PC-3 (cell line): ENCODE measurements around the gene CD99L2.

Experiments used
- CTCF ChIP-seq: fragments of 300-600 bp; sonication (generic); conservative IDR thresholded peaks from 2 replicates; pipeline ENCODE4 v1.5.1; 2017; ENCODE audit warnings: antibody characterized with exemption, low read depth, mild to moderate bottlenecking, low read length
- EZH2 ChIP-seq: fragments of 300-600 bp; sonication (generic); IDR thresholded peaks from one replicate; pipeline ENCODE4 v1.6.1; 2017; ENCODE audit warnings: antibody characterized with exemption, mild to moderate bottlenecking, low read length; ENCODE audit not compliant: unreplicated experiment
- EZH2phosphoT487 ChIP-seq: fragments of 300-600 bp; sonication (generic); IDR thresholded peaks from 2 replicates; pipeline ENCODE4 v1.6.1; 2018; ENCODE audit warnings: mild to moderate bottlenecking, antibody characterized with exemption, low read length, borderline replicate concordance

- TF ChIP-seq CTCF (no peak), EZH2 (no peak), EZH2phosphoT487 (no peak)
Observed at GRCh38 chrX:150845091-150845490, 53.4 kb downstream of the CD99L2 start.
